H1 (cell line): ENCODE measurements around the gene SLC13A2. TPM values are rescaled to one million over a fixed set of nuclear protein-coding genes. Genes with fewer than 3 reads are reported as not detected.

Experiments used
- CTCF ChIA-PET: fragments of 300-600 bp; sonication (Branson Sonifier 250); formaldehyde crosslinking; loops from one replicate; lab custom pipeline; 2021; ENCODE audit not compliant: partially characterized antibody; lab: Charles Lee
- POLR2A ChIA-PET: fragments of 300-600 bp; sonication (Branson Sonifier 250); formaldehyde crosslinking; loops from one replicate; lab custom pipeline; 2021; ENCODE audit warnings: inconsistent platforms; ENCODE audit not compliant: partially characterized antibody; lab: Charles Lee
- DNase-seq, 2 experiments: peaks; one replicate each; pipeline versions ENCODE4 v3.0.0 to v3.0.0-alpha.2; 2010 to 2022; ENCODE audit warnings: low spot score in 2 of 2, low read depth in 1 of 2, mixed read lengths in 1 of 2
- FAIRE-seq: peaks from 2 replicates; lab custom pipeline; 2011; peaks lifted over from hg19 to GRCh38; lab: Jason Lieb, UNC
- H2AFZ ChIP-seq: 2 replicates; pipeline ENCODE4 v1.8.1; 2012; ENCODE audit warnings: low read length, inconsistent platforms
- H2AK5ac ChIP-seq: 2 replicates; pipeline ENCODE4 v1.6.1; 2013; ENCODE audit warnings: low read depth, low read length
- H2BK120ac ChIP-seq: replicated peaks from 2 replicates; pipeline ENCODE3; 2013; ENCODE audit warnings: low read depth, low read length, inconsistent platforms
- H2BK12ac ChIP-seq: 2 replicates; pipeline ENCODE4 v1.6.1; 2013; ENCODE audit warnings: low read depth, low read length
- H2BK15ac ChIP-seq: 2 replicates; pipeline ENCODE4 v1.6.1; 2013; ENCODE audit warnings: low read length
- H2BK20ac ChIP-seq: 2 replicates; pipeline ENCODE4 v1.6.1; 2013; ENCODE audit warnings: low read length
- H2BK5ac ChIP-seq: 2 replicates; pipeline ENCODE4 v1.6.1; 2013; ENCODE audit warnings: low read depth, low read length
- H3K14ac ChIP-seq: 2 replicates; pipeline ENCODE4 v1.6.1; 2013; ENCODE audit warnings: inconsistent platforms; ENCODE audit not compliant: insufficient read length
- H3K18ac ChIP-seq: 2 replicates; pipeline ENCODE4 v1.6.1; 2013; ENCODE audit warnings: low read length; ENCODE audit errors: extremely low read depth
- H3K23ac ChIP-seq: 2 replicates; pipeline ENCODE4 v1.6.1; 2013; ENCODE audit warnings: inconsistent platforms; ENCODE audit not compliant: insufficient read length
- H3K23me2 ChIP-seq: 2 replicates; pipeline ENCODE4 v1.6.1; 2013; ENCODE audit warnings: low read depth, low read length
- H3K27ac ChIP-seq: 2 replicates; pipeline ENCODE4 v1.6.1; 2011; ENCODE audit warnings: low read depth, low read length, inconsistent platforms
- H3K27me3 ChIP-seq, 4 experiments: replicated peaks in 1 of 4; 1 replicate in 1 of 4; 2 replicates in 3 of 4; pipeline versions ENCODE4 v1.6.1 to v1.8.1; 2011 to 2013; ENCODE audit warnings: low read length in 3 of 4, mild to moderate bottlenecking in 3 of 4, inconsistent platforms in 2 of 4, mixed read lengths in 2 of 4, moderate library complexity in 1 of 4; ENCODE audit not compliant: control insufficient read depth in 3 of 4, insufficient read depth in 3 of 4; ENCODE audit errors: extremely low read depth in 1 of 4
- H3K36me3 ChIP-seq, 4 experiments: 2 replicates each; pipeline versions ENCODE4 v1.6.1 to v1.8.1; 2011 to 2013; ENCODE audit warnings: mild to moderate bottlenecking in 4 of 4, low read length in 3 of 4, moderate library complexity in 2 of 4, control low read depth in 1 of 4, inconsistent platforms in 1 of 4; ENCODE audit not compliant: insufficient read depth in 4 of 4, control insufficient read depth in 2 of 4
- H3K4ac ChIP-seq: replicated peaks from 2 replicates; pipeline ENCODE3; 2013; ENCODE audit warnings: low read length, low read depth, mixed read lengths, inconsistent platforms; ENCODE audit not compliant: insufficient read length
- H3K4me1 ChIP-seq, 4 experiments: replicated peaks in 1 of 4; 1 replicate in 1 of 4; 2 replicates in 3 of 4; pipeline versions ENCODE4 v1.6.1 to v1.8.1; 2011 to 2013; ENCODE audit warnings: low read length in 3 of 4, inconsistent platforms in 2 of 4, mixed read lengths in 1 of 4; ENCODE audit not compliant: insufficient read depth in 4 of 4, control insufficient read depth in 3 of 4
- H3K4me2 ChIP-seq, 2 experiments: 2 replicates each; pipeline versions ENCODE4 v1.6.1 to v1.8.1; 2011 to 2013; ENCODE audit warnings: low read depth in 2 of 2, low read length in 2 of 2, control low read depth in 1 of 2, inconsistent platforms in 1 of 2, mild to moderate bottlenecking in 1 of 2; ENCODE audit not compliant: insufficient read depth in 1 of 2
- H3K4me3 ChIP-seq, 4 experiments: fragments of 200-600, 300-600 bp in 1 of 4; sonication (generic), shearing (Covaris generic), sonication (Bioruptor Twin) in 1 of 4; 2 replicates each; pipeline versions ENCODE4 v1.5.1 to v1.8.1; 2011 to 2016; ENCODE audit warnings: low read length in 4 of 4, low read depth in 3 of 4, control low read depth in 2 of 4, inconsistent platforms in 2 of 4, mild to moderate bottlenecking in 2 of 4, mixed read lengths in 1 of 4, moderate library complexity in 1 of 4; ENCODE audit not compliant: insufficient read depth in 2 of 4; ENCODE audit errors: extremely low read depth in 1 of 4
- H3K56ac ChIP-seq: replicated peaks from 2 replicates; pipeline ENCODE3; 2013; ENCODE audit warnings: low read depth, mild to moderate bottlenecking, mixed read lengths, low read length, inconsistent platforms; ENCODE audit not compliant: insufficient read length
- H3K79me1 ChIP-seq: 2 replicates; pipeline ENCODE4 v1.6.1; 2013; ENCODE audit warnings: low read depth, low read length, control low read depth
- H3K79me2 ChIP-seq, 2 experiments: 2 replicates each; pipeline versions ENCODE4 v1.6.1 to v1.8.1; 2012 to 2013; ENCODE audit warnings: low read length in 2 of 2, mild to moderate bottlenecking in 2 of 2, inconsistent platforms in 1 of 2; ENCODE audit not compliant: insufficient read depth in 2 of 2, control insufficient read depth in 1 of 2
- H3K9ac ChIP-seq, 4 experiments: replicated peaks in 1 of 4; 1 replicate in 1 of 4; 2 replicates in 3 of 4; pipeline versions ENCODE4 v1.6.1 to v1.8.1; 2011 to 2013; ENCODE audit warnings: low read depth in 3 of 4, low read length in 3 of 4, control low read depth in 2 of 4, mild to moderate bottlenecking in 2 of 4, moderate library complexity in 2 of 4, inconsistent platforms in 1 of 4; ENCODE audit errors: extremely low read depth in 1 of 4
- H3K9me3 ChIP-seq, 2 experiments: 2 replicates each; pipeline versions ENCODE4 v1.6.1 to v1.8.1; 2012 to 2013; ENCODE audit warnings: mild to moderate bottlenecking in 2 of 2, moderate library complexity in 2 of 2, control low read depth in 1 of 2, inconsistent platforms in 1 of 2, low read depth in 1 of 2, low read length in 1 of 2, mixed read lengths in 1 of 2; ENCODE audit not compliant: insufficient read depth in 2 of 2
- H4K20me1 ChIP-seq, 2 experiments: replicated peaks in 1 of 2; 2 replicates each; pipeline versions ENCODE3 to v1.8.1; 2011 to 2013; ENCODE audit warnings: inconsistent platforms in 2 of 2, low read length in 2 of 2, mild to moderate bottlenecking in 1 of 2; ENCODE audit not compliant: insufficient read depth in 2 of 2, control insufficient read depth in 1 of 2
- H4K5ac ChIP-seq: 2 replicates; pipeline ENCODE4 v1.6.1; 2013; ENCODE audit warnings: low read length, low read depth, mixed read lengths, inconsistent platforms; ENCODE audit not compliant: insufficient read length
- H4K8ac ChIP-seq: 2 replicates; pipeline ENCODE4 v1.8.0; 2013; ENCODE audit warnings: mild to moderate bottlenecking, moderate library complexity, low read length, inconsistent platforms; ENCODE audit not compliant: insufficient read depth; ENCODE audit errors: extremely low read depth
- H4K91ac ChIP-seq: replicated peaks from 2 replicates; pipeline ENCODE3; 2013; ENCODE audit warnings: low read length, mixed read lengths, inconsistent platforms; ENCODE audit not compliant: insufficient read length
- MAFK ChIP-seq: IDR thresholded peaks from 2 replicates; pipeline ENCODE4 v1.6.1; 2012; ENCODE audit warnings: low read depth, mild to moderate bottlenecking, improper control_type of control experiment, low read length
- WGBS, 2 experiments: shearing (Covaris generic) in 1 of 2; methylation state at CpG; one replicate each; pipeline versions ENCODE4 v1.1.6 to v1.1.7; 2013 to 2015; ENCODE audit warnings: low lambda C conversion rate in 2 of 2, mixed read lengths in 2 of 2, inconsistent platforms in 1 of 2, low coverage in 1 of 2, missing lambda C conversion rate in 1 of 2; ENCODE audit not compliant: insufficient replicate concordance in 2 of 2, insufficient coverage in 1 of 2, insufficient read length in 1 of 2; ENCODE audit errors: extremely low coverage in 1 of 2, missing lambda C conversion rate in 1 of 2; 5-methylcytosine and 5-hydroxymethylcytosine counted together
- polyA plus RNA-seq, 7 experiments: library from polyadenylated mRNA; depleted of rRNA in 3 of 7; stranded (reverse) in 5 of 7; unstranded in 2 of 7; fragments of >200 nt in 5 of 7; fragments of 200-250 nt in 2 of 7; gene quantifications; 1 replicate in 5 of 7; 2 replicates in 1 of 7; 4 replicates in 1 of 7; pipeline versions ENCODE4 v1.2.1 to v1.2.3, GENCODE V29; 2011 to 2013; ENCODE audit warnings: missing spikeins in 2 of 7, mixed read lengths in 2 of 7
- total RNA-seq: library from RNA; stranded (reverse); fragmentation: NEBNext Ultra II Directional; extraction: Animal tissue kit (Norgen Biotek cat#: 25700); gene quantifications from 2 replicates; pipeline ENCODE4 v1.2.1, GENCODE V29; 2021

SLC13A2 gene
- total and polyA plus RNA-seq, 2 of the 8 experiments (the other 6 are each of a cell fraction or from before 2014, with no cell fraction given) = not detected

GRCh38 chr17:28518578-28518977 lies 45.1 kb downstream of the SLC13A2 start:
- Histone ChIP-seq H3K79me1 (no peaks in the 10 kb centered on the region), H2BK5ac (no peak overlapping the region), H4K5ac (no peak overlapping the region), H3K9me3 (no peaks in the 10 kb centered on the region), H2BK15ac (no peak overlapping the region), H3K4me2 (no peak overlapping the region), H4K20me1 (no peaks in the 10 kb centered on the region), H3K79me2 (no peaks in the 10 kb centered on the region), H3K9ac (no peak overlapping the region), H3K4me3 (no peak overlapping the region), H3K14ac (no peak overlapping the region), H2AK5ac (no peak overlapping the region), H3K4ac (no peak overlapping the region), H3K36me3 (no peaks in the 10 kb centered on the region), H2BK120ac (no peak overlapping the region), H2AFZ (no peak overlapping the region), H3K23me2 (no peaks in the 10 kb centered on the region), H2BK12ac (no peak overlapping the region), H3K4me1 (peaks cover 0 to 15% (median 4%) of the 10 kb centered on the region in 4 experiments; a peak in 3 of 7 replicates), H3K27me3 (no peaks in the 10 kb centered on the region), H3K27ac (no peak overlapping the region), H3K56ac (no peak overlapping the region), H2BK20ac (no peak overlapping the region), H4K91ac (no peak overlapping the region), H4K8ac (no peak overlapping the region), H3K23ac (no peak overlapping the region), H3K18ac (no peak overlapping the region)
- DNase-seq (no peak), FAIRE-seq (no peak)
- CTCF ChIA-PET = interaction anchor here (4.9 kb wide), 1 partner anchor 30 kb away, joined by 35 read pairs; no protein-coding TSS in a partner anchor
- POLR2A ChIA-PET = no interaction called here
- WGBS, 2 experiments = 85% methylated on average over 7 of the region's 7 CpGs; no CpG with 5 or more reads in 1 of the 2 experiments
- no peak for TF ChIP-seq MAFK
